Pulmonary artery endothelial cell (primary cell): ENCODE results near the gene KDM4C. TPM values are rescaled to one million over a fixed set of nuclear protein-coding genes. Genes with fewer than 3 reads are reported as not detected.
"Not testable (repeated sequence)": the region's sequence is repeated elsewhere in the genome, so short reads cannot be mapped to it uniquely, and the experiment has no call there.

Experiments
- DNase-seq: peaks from one replicate; pipeline ENCODE4 v3.0.0-alpha.2; 2011; ENCODE audit warnings: low read depth, low spot score
- total RNA-seq: library from RNA; depleted of rRNA; stranded (reverse); fragments of >200 nt; gene quantifications from 2 replicates; pipeline ENCODE4 v1.2.3, GENCODE V29; 2014

The KDM4C gene
- total RNA-seq, 1 donor from 2014 or later = 18.5 TPM

- DNase-seq = no peak
These were observed 215.3 kb downstream of the KDM4C start for GRCh38 chr9:6973089-6973488.

GRCh38 chr9:6973762-6974161 lies 216.0 kb downstream of the KDM4C start:
- DNase-seq = no peak

- DNase-seq = no peak
These were observed 217.4 kb downstream of the KDM4C start for GRCh38 chr9:6975198-6975597.

- no peak for DNase-seq
These were observed 220.0 kb downstream of the KDM4C start for GRCh38 chr9:6977761-6978160.

GRCh38 chr9:6978591-6978990 lies 220.8 kb downstream of the KDM4C start:
- DNase-seq = no peak

- no peak for DNase-seq
These were observed 227.3 kb downstream of the KDM4C start for GRCh38 chr9:6984941-6985578.

GRCh38 chr9:6986141-6986815 lies 228.5 kb downstream of the KDM4C start:
- no peak for DNase-seq

- DNase-seq = no peak
These were observed 229.6 kb downstream of the KDM4C start for GRCh38 chr9:6987381-6987780.

GRCh38 chr9:6991418-6991817 lies 233.6 kb downstream of the KDM4C start:
- DNase-seq = no peak

- DNase-seq = no peak
These were observed 238.5 kb downstream of the KDM4C start for GRCh38 chr9:6996061-6996854.

- DNase-seq = no peak
These were observed 239.6 kb downstream of the KDM4C start for GRCh38 chr9:6997330-6997729.

GRCh38 chr9:6999794-7000193 lies 242.0 kb downstream of the KDM4C start:
- no peak for DNase-seq

GRCh38 chr9:7001571-7001970 lies 243.8 kb downstream of the KDM4C start:
- DNase-seq = no peak

GRCh38 chr9:7003861-7004260 lies 246.1 kb downstream of the KDM4C start:
- DNase-seq = no peak

- no peak for DNase-seq
These were observed 248.6 kb downstream of the KDM4C start for GRCh38 chr9:7006417-7006816.

- no peak for DNase-seq
These were observed 250.6 kb downstream of the KDM4C start for GRCh38 chr9:7008411-7008810.

GRCh38 chr9:7009065-7009464 lies 251.3 kb downstream of the KDM4C start:
- no peak for DNase-seq

- peak; percentile 26 for DNase-seq
These were observed 253.8 kb downstream of the KDM4C start for GRCh38 chr9:7011395-7012067.

- DNase-seq = no peak
These were observed 270.2 kb downstream of the KDM4C start for GRCh38 chr9:7027996-7028395.

GRCh38 chr9:7028591-7028990 lies 270.8 kb downstream of the KDM4C start:
- no peak for DNase-seq

GRCh38 chr9:7030943-7031342 lies 273.2 kb downstream of the KDM4C start:
- not testable (repeated sequence) for DNase-seq
